DMS 273 treated with DMSO at 0.1 percent for 48 hours (cell line): Measurements from ENCODE around the gene NKX1-2.

Source experiments
- DNase-seq: peaks from one replicate; lab custom pipeline; 2025; lab: John Stamatoyannopoulos, UW

The NKX1-2 gene

DNA sequence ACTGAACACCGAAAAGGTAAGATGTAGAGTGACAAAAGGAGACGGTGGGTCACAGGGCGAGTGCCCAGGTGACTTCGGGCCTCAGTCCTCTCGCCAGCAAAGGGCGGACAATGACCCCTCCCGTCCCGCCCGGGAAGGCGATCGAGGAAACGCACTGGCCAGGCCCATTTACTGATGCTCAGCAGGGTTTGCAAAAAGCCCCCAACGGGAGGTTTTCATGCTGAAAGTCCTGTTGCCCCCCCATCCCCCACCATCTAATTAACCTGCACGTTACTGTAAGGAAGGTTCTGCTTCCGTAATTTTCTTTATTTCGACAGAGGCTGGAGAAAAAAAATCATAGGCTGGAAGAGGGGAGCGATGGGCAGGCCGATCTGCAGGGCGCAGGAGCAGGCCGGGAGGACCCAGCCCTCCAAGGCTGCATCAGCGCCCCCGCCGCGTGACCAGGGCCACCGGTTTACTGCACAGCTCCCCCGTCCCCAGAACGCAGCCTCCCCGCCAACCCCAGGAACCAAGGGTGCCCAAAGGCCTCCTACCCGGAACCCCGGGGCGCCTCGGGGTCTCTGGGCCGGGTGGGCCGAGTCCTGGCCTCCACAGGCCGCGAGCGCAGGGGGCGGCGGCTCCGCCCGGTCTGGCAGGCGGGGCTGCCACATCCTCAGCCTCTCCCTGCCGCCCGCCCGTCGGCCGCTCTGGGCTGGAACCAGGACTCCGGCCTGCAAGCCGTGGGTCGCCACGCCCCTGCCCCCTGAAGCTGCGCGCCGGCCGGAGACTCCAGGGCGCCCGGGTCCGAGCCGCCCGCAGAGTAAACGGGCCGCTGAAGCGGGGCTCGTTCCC, 31.7 kb downstream of the NKX1-2 start:
- DNase-seq, result no peak

DNA sequence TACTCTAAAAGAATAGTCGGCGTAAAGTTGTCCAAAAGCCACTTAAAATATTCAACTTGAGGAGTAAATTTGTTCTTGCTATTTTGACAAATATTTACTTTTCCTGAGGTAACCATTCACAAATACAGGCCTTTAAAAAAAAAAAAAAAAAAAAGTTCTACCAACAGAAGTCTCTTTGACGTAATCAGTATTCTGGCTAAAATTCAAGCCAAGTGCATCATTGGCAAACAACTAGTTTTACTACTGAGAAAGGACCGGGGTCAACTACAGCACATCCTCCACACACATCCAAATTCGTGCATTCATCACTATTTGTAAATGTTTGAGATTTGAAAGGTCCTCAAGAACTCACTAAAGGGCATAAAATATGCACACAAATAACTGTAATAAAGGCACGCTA, 33.1 kb downstream of the NKX1-2 start:
- DNase-seq, result no peak

DNA sequence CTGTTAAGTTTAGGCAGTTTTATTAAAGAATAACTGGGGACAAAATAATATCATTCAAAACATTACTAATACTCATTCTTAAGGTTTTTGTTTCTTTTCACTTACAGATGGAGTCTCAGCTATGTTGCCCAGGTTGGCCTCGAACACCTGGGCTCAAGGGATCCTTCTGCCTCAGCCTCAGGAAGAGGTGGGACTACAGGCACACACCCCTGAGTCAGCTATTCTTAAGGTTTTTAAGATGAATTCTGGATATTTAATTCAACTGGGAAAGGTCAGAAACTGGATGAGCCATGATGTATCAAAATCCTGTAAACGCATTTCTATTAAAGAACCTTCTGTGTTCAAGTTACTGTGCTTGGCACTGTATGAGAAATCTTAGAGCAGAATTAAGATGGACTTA, 34.6 kb downstream of the NKX1-2 start:
- DNase-seq, result no peak

DNA sequence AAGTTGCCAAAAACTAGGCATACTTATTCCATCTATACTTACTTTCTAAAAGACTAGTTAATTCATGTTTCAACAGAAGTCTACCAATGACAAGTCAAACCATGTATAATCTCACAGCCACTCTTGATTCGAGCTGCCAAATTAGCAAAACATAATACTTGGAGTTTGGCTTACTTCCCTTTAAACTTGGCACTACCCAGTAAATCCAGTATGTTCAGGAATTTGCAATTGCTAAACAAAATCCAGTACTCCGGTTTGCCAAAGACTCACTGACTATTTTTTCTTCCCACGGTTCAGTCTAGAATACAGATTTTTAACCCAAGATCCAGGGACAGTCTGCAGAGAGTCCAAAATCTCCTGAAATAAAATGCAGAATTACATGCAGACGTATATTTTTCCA, 35.8 kb downstream of the NKX1-2 start:
- no peak for DNase-seq

DNA sequence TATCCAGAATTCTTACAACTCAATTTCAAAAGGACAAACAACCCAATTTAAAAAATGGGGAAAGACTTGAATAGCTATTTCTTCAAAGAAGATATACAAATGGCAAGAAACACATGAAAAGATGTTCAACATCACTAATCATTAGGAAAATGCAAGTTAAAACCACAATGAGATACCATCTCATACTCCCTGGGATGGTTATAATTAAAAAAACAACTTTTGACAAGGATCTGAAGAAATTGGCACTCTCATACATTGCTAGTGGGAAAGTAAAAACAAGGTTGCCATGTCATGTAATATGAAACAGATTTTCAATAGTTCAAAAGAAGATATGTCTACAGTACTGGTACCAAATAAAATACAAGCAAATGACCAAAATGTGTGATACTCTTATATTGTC, 40.1 kb downstream of the NKX1-2 start:
- no peak for DNase-seq

DNA sequence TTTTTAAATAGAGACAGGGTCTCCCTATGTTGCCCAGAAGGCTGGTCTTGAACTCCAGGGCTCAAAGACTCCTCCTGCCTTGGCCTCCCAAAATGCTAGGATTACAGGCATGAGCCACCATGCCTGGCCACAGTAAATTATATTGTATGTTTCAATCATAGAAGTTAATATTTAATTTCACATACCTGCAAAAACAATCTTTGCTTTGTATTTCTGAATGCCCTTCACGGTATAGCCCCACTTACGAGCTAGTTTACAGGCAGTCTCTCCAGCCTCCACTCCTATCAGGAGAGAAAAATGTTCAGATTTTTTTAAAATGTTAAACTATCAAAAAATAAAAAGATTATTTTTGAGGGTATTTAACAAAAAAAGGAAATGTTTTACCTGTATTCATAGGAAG, 41.5 kb downstream of the NKX1-2 start:
- DNase-seq, result no peak

DNA sequence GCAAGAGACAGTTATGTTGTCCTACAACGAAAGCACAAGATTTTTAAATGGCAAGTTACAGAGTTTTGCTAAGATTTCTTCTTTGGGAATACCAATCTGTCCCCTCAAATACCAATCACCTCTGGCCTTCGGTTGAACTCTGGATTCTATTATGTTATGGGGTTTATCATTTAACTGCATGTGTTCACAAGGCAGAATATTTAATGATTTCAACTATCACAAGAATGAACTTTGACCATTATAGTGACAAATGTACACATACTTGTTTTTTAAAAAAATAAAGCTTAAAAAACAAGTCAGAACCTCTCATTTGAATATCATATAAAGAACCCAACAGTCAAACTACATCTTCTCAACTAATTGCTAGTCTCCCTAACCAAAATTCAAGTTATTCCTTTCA, 42.4 kb downstream of the NKX1-2 start:
- DNase-seq, result no peak

DNA sequence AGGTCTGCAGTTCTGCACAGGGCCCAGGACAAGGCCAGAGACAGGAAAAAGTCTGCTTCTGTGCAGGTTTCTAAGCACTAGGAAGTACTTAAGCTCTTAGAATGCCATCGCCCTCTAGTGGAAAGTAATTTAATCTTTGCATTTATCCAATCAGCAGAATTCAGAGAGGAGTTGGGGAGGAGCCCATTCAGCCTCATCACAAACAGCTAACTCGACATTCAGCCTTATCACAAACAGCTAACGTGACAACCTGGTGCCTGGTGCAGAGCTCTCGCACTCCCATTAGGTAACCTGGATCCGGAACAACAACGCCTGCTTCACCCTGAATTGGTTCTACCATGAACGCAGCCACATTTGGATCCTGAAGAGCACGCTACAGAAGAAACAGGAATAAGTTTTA, 46.3 kb downstream of the NKX1-2 start:
- peak; percentile 28 for DNase-seq

DNA sequence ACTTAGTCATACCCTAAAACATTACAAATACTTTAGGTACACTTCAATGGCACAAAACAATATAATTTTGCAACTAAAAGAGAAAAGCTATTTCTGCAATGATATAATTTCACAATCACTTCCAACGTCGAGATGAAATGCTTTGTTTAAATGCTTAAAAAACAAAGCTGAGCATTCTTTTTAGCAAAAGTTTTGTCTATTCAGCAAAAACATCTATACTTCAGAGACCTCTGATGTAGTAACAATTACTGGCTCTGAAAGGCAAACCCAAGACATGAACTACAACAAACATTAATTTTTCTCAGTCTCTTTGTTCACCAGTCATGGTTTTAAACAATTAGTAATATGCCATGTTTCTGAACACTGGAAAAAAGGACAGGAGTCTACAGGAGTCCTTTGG, 47.6 kb downstream of the NKX1-2 start:
- no peak for DNase-seq

DNA sequence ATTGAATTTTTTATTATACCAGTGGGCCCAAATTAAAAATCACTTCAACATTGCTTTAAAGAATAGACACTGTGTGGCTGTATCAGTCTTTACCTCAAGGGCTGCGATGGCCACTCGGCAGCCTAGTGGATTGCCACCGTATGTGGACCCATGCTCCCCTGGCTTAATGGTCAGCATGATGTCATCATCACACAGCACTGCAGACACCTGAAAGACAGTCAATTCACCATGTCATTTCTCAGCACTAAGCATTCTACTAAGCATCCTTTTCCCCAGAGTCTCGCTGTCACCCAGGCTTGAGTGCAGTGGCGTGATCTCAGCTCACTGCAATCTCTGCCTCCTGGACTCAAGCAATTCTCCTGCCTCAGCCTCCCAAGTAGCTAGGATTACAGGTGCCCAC, 48.2 kb downstream of the NKX1-2 start:
- DNase-seq, result no peak
